OCI-LY1 (cell line): ENCODE results near the gene DEAF1.

Experiments used
- H2AFZ ChIP-seq: fragments of 200-600 bp; sonication (generic), shearing (Covaris generic); 2 replicates; pipeline ENCODE4 v1.6.0; 2014; ENCODE audit warnings: antibody characterized with exemption, mild to moderate bottlenecking, low read length
- H3F3A ChIP-seq: fragments of 200-600 bp; sonication (generic), shearing (Covaris generic); 2 replicates; pipeline ENCODE4 v1.6.0; 2014; ENCODE audit warnings: mild to moderate bottlenecking, antibody characterized with exemption, low read length, moderate library complexity; ENCODE audit not compliant: insufficient read depth
- H3K27ac ChIP-seq: fragments of 200-600 bp; sonication (generic); 2 replicates; pipeline ENCODE4 v1.5.1; 2014; ENCODE audit warnings: low read length, mixed run types, mild to moderate bottlenecking, low read depth; ENCODE audit not compliant: poor library complexity, severe bottlenecking
- H3K27me3 ChIP-seq: fragments of 200-600 bp; sonication (generic); 2 replicates; pipeline ENCODE4 v1.6.0; 2014; ENCODE audit warnings: antibody characterized with exemption, mild to moderate bottlenecking, low read length, moderate library complexity; ENCODE audit not compliant: insufficient read depth
- H3K36me3 ChIP-seq: fragments of 200-600 bp; sonication (generic); 2 replicates; pipeline ENCODE4 v1.6.1; 2014; ENCODE audit warnings: mild to moderate bottlenecking, antibody characterized with exemption, low read length, moderate library complexity, mixed read lengths; ENCODE audit not compliant: insufficient read depth
- H3K4me1 ChIP-seq: fragments of 200-600 bp; sonication (generic); 2 replicates; pipeline ENCODE4 v1.5.1; 2014; ENCODE audit warnings: mild to moderate bottlenecking, low read length, moderate library complexity; ENCODE audit not compliant: insufficient read depth, severe bottlenecking
- H3K4me2 ChIP-seq: fragments of 200-600 bp; sonication (generic), shearing (Covaris generic); 2 replicates; pipeline ENCODE4 v1.6.1; 2014; ENCODE audit warnings: low read length
- H3K4me3 ChIP-seq: fragments of 200-600 bp; sonication (generic); 2 replicates; pipeline ENCODE4 v1.5.1; 2014; ENCODE audit warnings: low read length, low read depth, mild to moderate bottlenecking, mixed read lengths; ENCODE audit not compliant: poor library complexity, severe bottlenecking
- H3K79me2 ChIP-seq: fragments of 200-600 bp; shearing (Covaris generic); 2 replicates; pipeline ENCODE4 v1.6.1; 2016; ENCODE audit warnings: mixed run types, low read length, mixed read lengths; ENCODE audit not compliant: insufficient read depth
- H3K9ac ChIP-seq: fragments of 200-600 bp; sonication (generic), shearing (Covaris generic); 2 replicates; pipeline ENCODE4 v1.6.1; 2014; ENCODE audit warnings: mild to moderate bottlenecking, low read length, mixed read lengths
- H3K9me2 ChIP-seq: fragments of 200-600 bp; sonication (generic), shearing (Covaris generic); 2 replicates; pipeline ENCODE4 v1.6.1; 2014; ENCODE audit warnings: low read depth, mild to moderate bottlenecking, low read length, mixed read lengths
- H3K9me3 ChIP-seq: fragments of 200-600 bp; shearing (Covaris generic); 2 replicates; pipeline ENCODE4 v1.6.1; 2014; ENCODE audit warnings: low read length, mixed read lengths
- H4K20me1 ChIP-seq: fragments of 200-600 bp; sonication (generic), shearing (Covaris generic); 2 replicates; pipeline ENCODE4 v1.6.0; 2016; ENCODE audit warnings: mild to moderate bottlenecking, low read length; ENCODE audit not compliant: insufficient read depth
- CTCF ChIP-seq: fragments of 200-600 bp; sonication (generic), shearing (Covaris generic); IDR thresholded peaks from 2 replicates; pipeline ENCODE4 v1.5.1; 2017; ENCODE audit warnings: mild to moderate bottlenecking, antibody characterized with exemption, low read length, moderate library complexity, mixed read lengths
- EZH2 ChIP-seq: fragments of 200-600 bp; sonication (generic), shearing (Covaris generic); IDR thresholded peaks from 2 replicates; pipeline ENCODE4 v1.8.0; 2017; ENCODE audit warnings: borderline replicate concordance, mixed run types, mild to moderate bottlenecking, antibody characterized with exemption, low read length, moderate library complexity, mixed read lengths

DEAF1 gene

GRCh38 chr11:720017-720641 is 25.1 kb upstream of the DEAF1 start:
- Histone ChIP-seq H2AFZ (no peak overlapping the region), H3K4me1 (peaks cover 31% of the 10 kb centered on the region), H4K20me1 (no peaks in the 10 kb centered on the region), H3K9me3 (peaks cover 3% of the 10 kb centered on the region), H3K4me3 (peak overlapping the region; percentile 52), H3K4me2 (peak overlapping the region; percentile 65), H3K36me3 (no peaks in the 10 kb centered on the region; the same call in 1 of the 2 replicates), H3K27ac (no peak overlapping the region), H3K9ac (no peak overlapping the region), H3K79me2 (no peaks in the 10 kb centered on the region), H3F3A (0 out of 2 replicates have a peak, but pooled peaks cover 5% of the 10 kb centered on the region), H3K27me3 (peaks cover 5% of the 10 kb centered on the region; the same call in 1 of the 2 replicates), H3K9me2 (no peaks in the 10 kb centered on the region)
- TF ChIP-seq CTCF (no peak), EZH2 (no peak)

- Histone ChIP-seq H3K9ac (no peak overlapping the region), H3K4me3 (no peak overlapping the region), H3K9me2 (no peaks in the 10 kb centered on the region), H3K4me2 (no peak overlapping the region), H3K36me3 (no peaks in the 10 kb centered on the region; the same call in 1 of the 2 replicates), H3K4me1 (peaks cover 24% of the 10 kb centered on the region), H3F3A (0 out of 2 replicates have a peak, but pooled peaks cover 5% of the 10 kb centered on the region), H3K9me3 (peaks cover 4% of the 10 kb centered on the region), H4K20me1 (no peaks in the 10 kb centered on the region), H3K79me2 (no peaks in the 10 kb centered on the region), H3K27ac (no peak overlapping the region), H2AFZ (no peak overlapping the region), H3K27me3 (peaks cover 7% of the 10 kb centered on the region; the same call in 1 of the 2 replicates)
- TF ChIP-seq CTCF (no peak), EZH2 (no peak)
Observed at GRCh38 chr11:719214-720016, 24.4 kb upstream of the DEAF1 start.

GRCh38 chr11:714436-714835 is 19.4 kb upstream of the DEAF1 start:
- Histone ChIP-seq H3K9ac (no peak overlapping the region), H3K4me3 (no peak overlapping the region), H3K4me1 (no peaks in the 10 kb centered on the region), H3K36me3 (no peaks in the 10 kb centered on the region; the same call in 1 of the 2 replicates), H3K9me3 (peaks cover 4% of the 10 kb centered on the region), H3K27ac (no peak overlapping the region), H3F3A (no peaks in the 10 kb centered on the region), H3K9me2 (no peaks in the 10 kb centered on the region), H3K4me2 (no peak overlapping the region), H4K20me1 (no peaks in the 10 kb centered on the region), H3K27me3 (peaks cover 7% of the 10 kb centered on the region; the same call in 1 of the 2 replicates), H2AFZ (no peak overlapping the region), H3K79me2 (no peaks in the 10 kb centered on the region)
- TF ChIP-seq CTCF (no peak), EZH2 (no peak)
